Activated T-cell treated with anti-CD3 and anti-CD28 coated beads, Interleukin-2, amount 50 U/mL, for 24 hours (primary cell): Measurements from ENCODE around the gene AMBP.

ENCODE experiments used
- DNase-seq: peaks from one replicate; pipeline ENCODE4 v3.0.0-alpha.2; 2020
- H3K27ac Mint-ChIP-seq: 2 replicates; pipeline ENCODE4 v1.8.0; 2020; ENCODE audit warnings: mild to moderate bottlenecking, mixed read lengths
- H3K27me3 Mint-ChIP-seq: 2 replicates; pipeline ENCODE4 v1.8.0; 2020; ENCODE audit warnings: mixed read lengths
- H3K36me3 Mint-ChIP-seq: 2 replicates; pipeline ENCODE4 v1.8.0; 2020; ENCODE audit warnings: low read depth, mixed read lengths
- H3K4me1 Mint-ChIP-seq: 2 replicates; pipeline ENCODE4 v1.8.0; 2020; ENCODE audit warnings: low read depth, mixed read lengths
- H3K4me3 Mint-ChIP-seq: 2 replicates; pipeline ENCODE4 v1.8.0; 2020; ENCODE audit warnings: mild to moderate bottlenecking, moderate library complexity, mixed read lengths
- H3K9me3 Mint-ChIP-seq: 2 replicates; pipeline ENCODE4 v1.8.0; 2020; ENCODE audit warnings: mixed read lengths

Gene AMBP

GRCh38 chr9:114033397-114034103, 44.5 kb downstream of the AMBP start:
- H3K27me3 Mint-ChIP-seq, result no peaks in the 10 kb centered on the region
- H3K9me3 Mint-ChIP-seq, result no peaks in the 10 kb centered on the region
- no peak for DNase-seq
- H3K36me3 Mint-ChIP-seq, result no peaks in the 10 kb centered on the region
- no peak overlapping the region for H3K4me3 Mint-ChIP-seq
- no peak overlapping the region for H3K27ac Mint-ChIP-seq
- H3K4me1 Mint-ChIP-seq, result no peaks in the 10 kb centered on the region

GRCh38 chr9:114031948-114032840, 45.9 kb downstream of the AMBP start:
- DNase-seq, result no peak
- Mint-ChIP-seq H3K4me3 (no peak overlapping the region), H3K4me1 (no peaks in the 10 kb centered on the region), H3K27me3 (no peaks in the 10 kb centered on the region), H3K27ac (no peak overlapping the region), H3K9me3 (no peaks in the 10 kb centered on the region), H3K36me3 (no peaks in the 10 kb centered on the region)

GRCh38 chr9:114031037-114031630, 47.0 kb downstream of the AMBP start:
- no peak overlapping the region for H3K27ac Mint-ChIP-seq
- no peaks in the 10 kb centered on the region for H3K4me1 Mint-ChIP-seq
- no peak overlapping the region for H3K4me3 Mint-ChIP-seq
- no peaks in the 10 kb centered on the region for H3K9me3 Mint-ChIP-seq
- H3K36me3 Mint-ChIP-seq, result no peaks in the 10 kb centered on the region
- no peak for DNase-seq
- H3K27me3 Mint-ChIP-seq, result no peaks in the 10 kb centered on the region

- Mint-ChIP-seq H3K4me3 (no peak overlapping the region), H3K27me3 (no peaks in the 10 kb centered on the region), H3K36me3 (no peaks in the 10 kb centered on the region), H3K4me1 (no peaks in the 10 kb centered on the region), H3K9me3 (no peaks in the 10 kb centered on the region), H3K27ac (no peak overlapping the region)
- DNase-seq, result no peak
These were observed 47.7 kb downstream of the AMBP start for GRCh38 chr9:114030364-114030763.

- no peak overlapping the region for H3K4me3 Mint-ChIP-seq
- no peak overlapping the region for H3K27ac Mint-ChIP-seq
- no peak for DNase-seq
- H3K36me3 Mint-ChIP-seq, result peaks cover 5% of the 10 kb centered on the region
- no peaks in the 10 kb centered on the region for H3K27me3 Mint-ChIP-seq
- no peaks in the 10 kb centered on the region for H3K4me1 Mint-ChIP-seq
- H3K9me3 Mint-ChIP-seq, result peaks cover 8% of the 10 kb centered on the region
These were observed 48.6 kb downstream of the AMBP start for GRCh38 chr9:114029311-114030170.

GRCh38 chr9:114028646-114029045, 49.5 kb downstream of the AMBP start:
- H3K4me3 Mint-ChIP-seq, result no peak overlapping the region
- no peaks in the 10 kb centered on the region for H3K4me1 Mint-ChIP-seq
- no peaks in the 10 kb centered on the region for H3K27me3 Mint-ChIP-seq
- H3K27ac Mint-ChIP-seq, result no peak overlapping the region
- H3K9me3 Mint-ChIP-seq, result peaks cover 16% of the 10 kb centered on the region
- no peak for DNase-seq
- H3K36me3 Mint-ChIP-seq, result peaks cover 5% of the 10 kb centered on the region

GRCh38 chr9:114027863-114028465, 50.1 kb downstream of the AMBP start:
- Mint-ChIP-seq H3K9me3 (peaks cover 20% of the 10 kb centered on the region), H3K27me3 (no peaks in the 10 kb centered on the region), H3K27ac (no peak overlapping the region), H3K36me3 (peaks cover 5% of the 10 kb centered on the region), H3K4me3 (no peak overlapping the region), H3K4me1 (no peaks in the 10 kb centered on the region)
- DNase-seq, result no peak

GRCh38 chr9:114027159-114027862, 50.8 kb downstream of the AMBP start:
- H3K27ac Mint-ChIP-seq, result no peak overlapping the region
- no peak for DNase-seq
- no peaks in the 10 kb centered on the region for H3K27me3 Mint-ChIP-seq
- peaks cover 7% of the 10 kb centered on the region for H3K36me3 Mint-ChIP-seq
- no peak overlapping the region for H3K4me3 Mint-ChIP-seq
- no peaks in the 10 kb centered on the region for H3K4me1 Mint-ChIP-seq
- H3K9me3 Mint-ChIP-seq, result peaks cover 25% of the 10 kb centered on the region

GRCh38 chr9:114026335-114026734, 51.8 kb downstream of the AMBP start:
- no peaks in the 10 kb centered on the region for H3K4me1 Mint-ChIP-seq
- no peak overlapping the region for H3K27ac Mint-ChIP-seq
- peaks cover 7% of the 10 kb centered on the region for H3K36me3 Mint-ChIP-seq
- no peak overlapping the region for H3K4me3 Mint-ChIP-seq
- H3K9me3 Mint-ChIP-seq, result peaks cover 25% of the 10 kb centered on the region
- H3K27me3 Mint-ChIP-seq, result no peaks in the 10 kb centered on the region
- no peak for DNase-seq

- Mint-ChIP-seq H3K4me1 (no peaks in the 10 kb centered on the region), H3K36me3 (peaks cover 7% of the 10 kb centered on the region), H3K27me3 (no peaks in the 10 kb centered on the region), H3K27ac (no peak overlapping the region), H3K9me3 (peaks cover 25% of the 10 kb centered on the region), H3K4me3 (no peak overlapping the region)
- DNase-seq, result no peak
These were observed 52.3 kb downstream of the AMBP start for GRCh38 chr9:114025760-114026159.

GRCh38 chr9:114025196-114025753, 52.8 kb downstream of the AMBP start:
- H3K4me1 Mint-ChIP-seq, result no peaks in the 10 kb centered on the region
- DNase-seq, result no peak
- peaks cover 7% of the 10 kb centered on the region for H3K36me3 Mint-ChIP-seq
- no peaks in the 10 kb centered on the region for H3K27me3 Mint-ChIP-seq
- H3K27ac Mint-ChIP-seq, result no peak overlapping the region
- H3K4me3 Mint-ChIP-seq, result no peak overlapping the region
- H3K9me3 Mint-ChIP-seq, result peaks cover 25% of the 10 kb centered on the region

- H3K27ac Mint-ChIP-seq, result no peak overlapping the region
- H3K4me1 Mint-ChIP-seq, result no peaks in the 10 kb centered on the region
- no peak overlapping the region for H3K4me3 Mint-ChIP-seq
- H3K36me3 Mint-ChIP-seq, result peaks cover 7% of the 10 kb centered on the region
- no peaks in the 10 kb centered on the region for H3K27me3 Mint-ChIP-seq
- H3K9me3 Mint-ChIP-seq, result peaks cover 25% of the 10 kb centered on the region
- DNase-seq, result no peak
These were observed 54.1 kb downstream of the AMBP start for GRCh38 chr9:114023961-114024360.

- H3K4me1 Mint-ChIP-seq, result no peaks in the 10 kb centered on the region
- no peak overlapping the region for H3K4me3 Mint-ChIP-seq
- peaks cover 7% of the 10 kb centered on the region for H3K36me3 Mint-ChIP-seq
- no peak for DNase-seq
- H3K27ac Mint-ChIP-seq, result no peak overlapping the region
- no peaks in the 10 kb centered on the region for H3K27me3 Mint-ChIP-seq
- peaks cover 25% of the 10 kb centered on the region for H3K9me3 Mint-ChIP-seq
These were observed 56.5 kb downstream of the AMBP start for GRCh38 chr9:114021578-114021977.
